Sciatic nerve (tissue), 2 donors: Measurements from ENCODE around the gene CD22. TPM values are rescaled to one million over a fixed set of nuclear protein-coding genes. Genes with fewer than 3 reads are reported as not detected.

ENCODE experiments used
- ATAC-seq: fragments of 200-7000 bp; cut with Tn5 transposase; one replicate; pipeline ENCODE4 v1.9.1; 2020; ENCODE audit warnings: mild to moderate bottlenecking, moderate library complexity
- DNase-seq: peaks from one replicate; pipeline ENCODE4 v3.0.0-alpha.2; 2020; ENCODE audit warnings: low spot score
- intact Hi-C: fragments of 100-400 bp; cut with DNase I; formaldehyde crosslinking; loops from one replicate; pipeline ENCODE4 v1.14.2; 2022
- total RNA-seq: library from RNA; stranded (reverse); fragmentation: NEBNext Ultra II Directional; extraction: Animal tissue kit (Norgen Biotek cat#: 25700); gene quantifications from one replicate; pipeline ENCODE4 v1.2.1, GENCODE V29; 2021
- donor health status: DM: no; HTN: no; CAD: no.
- donor health status: DM: no; HTN: no; CAD: no.

The CD22 gene
- total RNA-seq, 1 donor from 2014 or later = 23.8 TPM

GRCh38 chr19:35334144-35334753 is 5.3 kb downstream of the CD22 start:
- DNase-seq (no peak), ATAC-seq (no peak)
- intact Hi-C loops = no loop called here

GRCh38 chr19:35336166-35336955 is 7.4 kb downstream of the CD22 start:
- ATAC-seq (no peak), DNase-seq (no peak)
- intact Hi-C loops = no loop called here

GRCh38 chr19:35337097-35337983 is 8.4 kb downstream of the CD22 start:
- intact Hi-C loops = no loop called here
- DNase-seq = no peak
- no peak for ATAC-seq

GRCh38 chr19:35337984-35338296 is 9.0 kb downstream of the CD22 start:
- no peak for ATAC-seq
- no peak for DNase-seq
- intact Hi-C loops = no loop called here

GRCh38 chr19:35340431-35340830 is 11.4 kb downstream of the CD22 start:
- ATAC-seq (no peak), DNase-seq (no peak)

DNA sequence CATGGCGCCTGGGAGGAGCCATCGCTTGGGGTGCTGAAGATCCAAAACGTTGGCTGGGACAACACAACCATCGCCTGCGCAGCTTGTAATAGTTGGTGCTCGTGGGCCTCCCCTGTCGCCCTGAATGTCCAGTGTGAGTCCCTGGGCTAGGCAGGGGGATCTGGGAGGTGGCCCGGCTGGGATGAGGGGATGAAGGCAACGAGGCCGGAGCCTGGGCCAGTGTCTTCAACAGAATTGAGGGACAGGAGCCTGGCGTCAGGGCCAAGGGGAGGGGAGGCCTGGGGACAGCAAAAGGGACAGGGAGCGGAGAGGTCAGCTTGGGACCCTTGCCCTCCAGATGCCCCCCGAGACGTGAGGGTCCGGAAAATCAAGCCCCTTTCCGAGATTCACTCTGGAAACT is 12.0 kb downstream of the CD22 start:
- intact Hi-C loops = no loop called here
- DNase-seq = no peak
- no peak for ATAC-seq

More at GRCh38 chr19:35340431-35340830, 11.4 kb downstream of the CD22 start:
- intact Hi-C loops = no loop called here

DNA sequence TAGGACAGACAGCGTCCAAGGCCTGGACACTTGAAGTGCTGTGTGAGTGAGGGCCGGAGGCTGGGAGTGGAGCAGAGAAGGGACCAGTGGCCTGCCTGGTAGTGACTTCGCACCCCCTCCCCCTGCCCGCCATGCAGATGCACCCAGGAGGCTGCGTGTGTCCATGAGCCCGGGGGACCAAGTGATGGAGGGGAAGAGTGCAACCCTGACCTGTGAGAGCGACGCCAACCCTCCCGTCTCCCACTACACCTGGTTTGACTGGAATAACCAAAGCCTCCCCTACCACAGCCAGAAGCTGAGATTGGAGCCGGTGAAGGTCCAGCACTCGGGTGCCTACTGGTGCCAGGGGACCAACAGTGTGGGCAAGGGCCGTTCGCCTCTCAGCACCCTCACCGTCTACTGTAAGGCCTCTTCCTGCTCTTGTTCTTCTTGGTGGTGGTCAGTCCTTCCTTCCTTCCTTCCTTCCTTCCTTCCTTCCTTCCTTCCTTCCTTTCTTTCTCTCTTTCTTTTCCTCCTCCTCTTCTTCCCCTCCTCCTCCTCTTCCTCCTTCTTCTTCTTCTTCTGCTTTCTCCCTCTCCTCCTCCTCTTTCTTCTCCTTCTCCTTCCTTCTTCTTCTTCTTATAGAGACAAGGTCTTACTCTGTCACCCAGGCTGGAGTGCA is 12.7 kb downstream of the CD22 start:
- intact Hi-C loops = no loop called here
- DNase-seq = no peak

DNA sequence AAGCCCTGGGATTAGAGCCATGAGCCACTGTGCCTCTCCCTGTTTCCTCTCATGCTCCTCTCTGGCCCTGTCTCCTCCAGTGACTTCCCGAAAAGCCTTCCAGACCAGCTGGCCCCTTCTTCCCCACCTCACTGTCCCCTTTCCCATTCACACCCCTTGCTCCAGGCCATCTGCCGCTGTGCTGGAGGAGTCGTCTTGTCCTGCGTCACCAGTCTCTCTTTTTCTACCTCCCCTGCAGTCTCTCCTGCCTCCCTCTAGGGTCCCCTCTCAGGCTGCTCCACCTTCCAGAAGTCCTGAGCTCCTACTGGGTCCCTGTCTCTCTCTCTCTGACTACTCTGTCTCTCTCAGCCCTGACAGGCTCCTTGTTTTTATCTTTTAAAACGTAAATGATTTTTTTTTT is 13.4 kb downstream of the CD22 start:
- intact Hi-C loops = no loop called here
- ATAC-seq (no peak), DNase-seq (no peak)

More for the DNA sequence above, 12.7 kb downstream of the CD22 start:
- no peak for ATAC-seq

DNA sequence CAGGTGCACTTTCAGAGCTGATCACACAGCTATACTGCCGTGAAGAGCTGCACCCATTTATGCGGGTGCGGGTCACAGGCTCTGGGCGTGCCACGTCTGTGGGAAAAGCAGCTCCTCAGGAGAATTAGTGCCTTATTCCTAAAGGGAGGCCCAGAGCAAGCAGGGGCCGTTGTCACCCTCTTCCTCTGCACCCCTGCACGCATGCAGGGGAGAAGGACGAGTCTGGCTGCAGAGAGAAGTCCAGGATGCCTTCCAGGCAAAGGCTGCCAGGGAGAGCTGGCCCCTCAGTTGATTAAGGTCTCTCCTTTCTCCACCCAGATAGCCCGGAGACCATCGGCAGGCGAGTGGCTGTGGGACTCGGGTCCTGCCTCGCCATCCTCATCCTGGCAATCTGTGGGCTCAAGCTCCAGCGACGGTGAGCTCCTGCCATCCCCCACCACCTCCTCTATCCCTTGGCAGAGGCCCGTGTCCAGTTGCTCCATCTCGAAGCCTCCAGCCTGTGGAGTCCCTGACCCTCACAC is 15.6 kb downstream of the CD22 start:
- DNase-seq = peak; percentile 42
- ATAC-seq = no peak
- intact Hi-C loops = no loop called here

DNA sequence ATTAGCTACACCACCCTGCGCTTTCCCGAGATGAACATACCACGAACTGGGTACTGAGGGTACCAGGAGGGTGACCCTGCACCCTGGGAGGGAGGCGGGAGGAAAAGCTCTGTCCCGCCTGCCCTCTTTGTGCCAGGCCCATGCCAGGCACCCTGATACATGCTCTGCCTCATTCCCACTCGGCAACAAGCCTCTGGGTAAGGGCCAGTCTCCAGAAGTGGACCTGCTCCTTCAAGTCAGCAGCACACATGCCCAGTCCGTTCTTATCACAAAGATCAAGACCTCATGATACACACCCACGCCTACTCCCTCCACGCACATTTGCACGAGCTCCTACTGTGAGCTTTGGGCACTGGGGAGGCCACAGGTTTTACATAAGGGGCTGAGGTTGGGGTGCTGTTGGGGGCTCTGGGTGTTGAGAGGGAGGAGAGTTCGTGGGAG is 16.7 kb downstream of the CD22 start:
- intact Hi-C loops = no loop called here
- DNase-seq = peak; percentile 34
- no peak for ATAC-seq

- intact Hi-C loops = no loop called here
- ATAC-seq = peak; percentile 8
- peak; percentile 67 for DNase-seq
These were observed 17.4 kb downstream of the CD22 start for GRCh38 chr19:35346193-35347052.

GRCh38 chr19:35347171-35347929 is 18.4 kb downstream of the CD22 start, which contains the start of gene FFAR1:
Gene FFAR1, plus strand, starts transcription at chr19:35347902. Its CDS starts 3,650 bp downstream, at chr19:35351552.
- intact Hi-C loops = no loop called here
- DNase-seq = peak; percentile 49
- ATAC-seq = peak; percentile 34

- DNase-seq (no peak), ATAC-seq (no peak)
- intact Hi-C loops = no loop called here
These were observed 18.9 kb downstream of the CD22 start for GRCh38 chr19:35347930-35348298.

DNA sequence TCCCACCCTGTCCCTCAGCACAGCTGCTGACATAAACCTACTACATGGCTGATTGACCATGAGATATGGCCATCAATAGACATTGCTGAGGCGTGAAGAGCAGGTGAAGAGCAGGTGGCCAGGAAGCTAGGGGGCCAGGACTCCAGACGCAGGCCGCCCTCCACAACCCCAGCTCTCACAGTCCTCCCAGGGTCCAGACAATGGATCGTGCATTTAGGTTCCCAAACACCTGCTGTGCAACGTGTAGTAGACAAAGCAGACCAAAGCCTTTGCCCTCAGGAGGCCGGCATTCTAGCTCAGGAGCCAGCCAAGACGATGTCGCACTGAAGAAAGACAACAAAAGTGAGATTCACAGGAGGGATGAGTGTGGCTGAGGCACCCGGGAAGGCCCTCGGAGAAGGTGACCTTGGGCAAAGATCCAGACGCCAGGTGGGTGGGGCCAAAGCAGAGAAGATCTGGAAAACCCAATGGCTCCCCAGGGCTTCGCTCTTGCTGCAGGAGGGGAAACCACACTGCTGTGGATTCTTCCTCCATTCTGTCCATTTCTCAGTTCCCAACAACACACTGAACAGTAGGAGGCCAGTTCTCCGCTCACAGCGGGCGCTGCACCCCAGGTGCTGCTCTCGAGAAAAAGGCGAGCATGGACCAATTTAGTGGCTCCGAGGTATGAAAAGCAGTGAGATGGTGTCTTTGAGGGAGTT is 20.1 kb downstream of the CD22 start:
- DNase-seq = peak; percentile 38
- ATAC-seq = no peak
- intact Hi-C loops = no loop called here

GRCh38 chr19:35349614-35350521 is 20.9 kb downstream of the CD22 start:
- peak; percentile 47 for DNase-seq
- intact Hi-C loops = loop anchor here (5.0 kb wide), 1 partner anchor 147 kb away; no protein-coding TSS in a partner anchor
- ATAC-seq = no peak

- ATAC-seq (no peak), DNase-seq (peak; percentile 42)
- intact Hi-C loops = loop anchor here (5.0 kb wide), 1 partner anchor 147 kb away; no protein-coding TSS in a partner anchor
These were observed 21.6 kb downstream of the CD22 start for GRCh38 chr19:35350591-35350990.
